GM11168 (cell line): Measurements from ENCODE around the gene NFIA.
"Not testable (repeated sequence)": the region's sequence is repeated elsewhere in the genome, so short reads cannot be mapped to it uniquely, and the experiment has no call there.

Experiments
- in situ Hi-C: fragments of 300-500 bp; cut with MboI; formaldehyde crosslinking; loops from one replicate; pipeline ENCODE4 v1.12.0; 2022; ENCODE audit warnings: low sequenced_read_pairs; ENCODE audit not compliant: unreplicated experiment

The NFIA gene

GRCh38 chr1:61056573-61057439, 25.6 kb upstream of the NFIA start:
- in situ Hi-C loops: no loop called here

- in situ Hi-C loops: no loop called here
Observed at GRCh38 chr1:61058483-61059245, 23.7 kb upstream of the NFIA start.

- in situ Hi-C loops: not testable (repeated sequence)
Observed at GRCh38 chr1:61061601-61062000, 20.8 kb upstream of the NFIA start.

- in situ Hi-C loops: no loop called here
Observed at GRCh38 chr1:61064673-61065072, 17.7 kb upstream of the NFIA start.

- in situ Hi-C loops: no loop called here
Observed at GRCh38 chr1:61067446-61068019, 14.8 kb upstream of the NFIA start.

- in situ Hi-C loops: no loop called here
Observed at GRCh38 chr1:61070054-61070453, 12.3 kb upstream of the NFIA start.

GRCh38 chr1:61071205-61072130, 10.9 kb upstream of the NFIA start:
- in situ Hi-C loops: no loop called here

GRCh38 chr1:61073871-61074270, 8.5 kb upstream of the NFIA start:
- in situ Hi-C loops: no loop called here

- in situ Hi-C loops: not testable (repeated sequence)
Observed at GRCh38 chr1:61075833-61076232, 6.5 kb upstream of the NFIA start.

GRCh38 chr1:61076728-61077675, 5.4 kb upstream of the NFIA start:
- in situ Hi-C loops: no loop called here

- in situ Hi-C loops: no loop called here
Observed at GRCh38 chr1:61077676-61078541, 4.5 kb upstream of the NFIA start.

GRCh38 chr1:61078618-61079295, 3.6 kb upstream of the NFIA start:
- in situ Hi-C loops: no loop called here

- in situ Hi-C loops: no loop called here
Observed at GRCh38 chr1:61079296-61079897, 3.0 kb upstream of the NFIA start.

- in situ Hi-C loops: no loop called here
Observed at GRCh38 chr1:61079898-61080336, 2.4 kb upstream of the NFIA start.

GRCh38 chr1:61080413-61081143, 1.8 kb upstream of the NFIA start:
- in situ Hi-C loops: no loop called here

- in situ Hi-C loops: no loop called here
Observed at GRCh38 chr1:61081144-61081685, 1.1 kb upstream of the NFIA start.
